B cell (primary cell): ENCODE measurements around the gene UBE2R2. TPM values are rescaled to one million over a fixed set of nuclear protein-coding genes. Genes with fewer than 3 reads are reported as not detected.

Source experiments
- ATAC-seq: fragments of 200-7000 bp; cut with Tn5 transposase; one replicate; pipeline ENCODE4 v1.10.0; 2021; ENCODE audit warnings: low read depth, mild to moderate bottlenecking, moderate number of reproducible peaks, moderate library complexity
- CTCF ChIA-PET: fragments of 350-600 bp; sonication (Branson Sonifier 250); formaldehyde crosslinking; loops from one replicate; lab custom pipeline; 2021; ENCODE audit warnings: antibody characterized with exemption, inconsistent platforms; lab: Charles Lee
- POLR2A ChIA-PET: fragments of 350-600 bp; sonication (Branson Sonifier 250); formaldehyde crosslinking; loops from one replicate; lab custom pipeline; 2021; ENCODE audit warnings: antibody characterized with exemption; lab: Charles Lee
- DNase-seq: peaks from one replicate; pipeline ENCODE4 v3.0.0; 2013
- H2AFZ ChIP-seq: 2 replicates; pipeline ENCODE4 v1.6.1; 2012; ENCODE audit warnings: mild to moderate bottlenecking, low read depth, low read length; ENCODE audit not compliant: insufficient read depth, poor library complexity, severe bottlenecking
- H3K27ac ChIP-seq, 2 donors: 1 replicate in 1 of 2; 2 replicates in 1 of 2; pipeline ENCODE4 v1.5.1; 2012 to 2013; ENCODE audit warnings: low read length in 2 of 2, mild to moderate bottlenecking in 2 of 2, moderate library complexity in 1 of 2
- H3K27me3 ChIP-seq, 4 experiments: fragments of 200-600 bp in 1 of 4; sonication (generic) in 1 of 4; replicated peaks in 1 of 4; 1 replicate in 2 of 4; 2 replicates in 2 of 4; pipeline versions ENCODE4 v1.6.1 to v1.7.0; 2013 to 2016; ENCODE audit warnings: low read length in 3 of 4, mild to moderate bottlenecking in 2 of 4, mixed read lengths in 1 of 4, moderate library complexity in 1 of 4; ENCODE audit not compliant: insufficient read depth in 4 of 4, control insufficient read depth in 3 of 4; ENCODE audit errors: control extremely low read depth in 1 of 4
- H3K36me3 ChIP-seq, 2 experiments: replicated peaks in 1 of 2; 1 replicate in 1 of 2; 2 replicates in 1 of 2; pipeline versions ENCODE4 v1.6.1 to v1.7.1; 2013; ENCODE audit warnings: low read length in 1 of 2; ENCODE audit not compliant: insufficient read depth in 2 of 2, control insufficient read depth in 1 of 2; ENCODE audit errors: control extremely low read depth in 1 of 2, extremely low read depth in 1 of 2
- H3K4me1 ChIP-seq, 2 donors: fragments of 200-600 bp in 1 of 2; sonication (generic) in 1 of 2; 1 replicate in 1 of 2; 2 replicates in 1 of 2; pipeline versions ENCODE4 v1.5.1 to v1.6.1; 2013 to 2017; ENCODE audit warnings: low read length in 2 of 2; ENCODE audit not compliant: control insufficient read depth in 2 of 2, insufficient read depth in 2 of 2
- H3K4me2 ChIP-seq: replicated peaks from 2 replicates; pipeline ENCODE3; 2012; ENCODE audit warnings: mild to moderate bottlenecking, low read depth, low read length; ENCODE audit not compliant: poor library complexity, severe bottlenecking
- H3K4me3 ChIP-seq, 5 experiments: fragments of 200-600 bp in 1 of 5; sonication (generic) in 1 of 5; 1 replicate in 3 of 5; 2 replicates in 2 of 5; pipeline versions ENCODE4 v1.5.1 to v1.7.0; 2011 to 2016; ENCODE audit warnings: low read length in 4 of 5, mild to moderate bottlenecking in 4 of 5, low read depth in 2 of 5, control low read depth in 1 of 5, moderate library complexity in 1 of 5; ENCODE audit not compliant: insufficient read depth in 1 of 5; ENCODE audit errors: control extremely low read depth in 1 of 5, extremely low read depth in 1 of 5
- H3K79me2 ChIP-seq: fragments of 200-600 bp; sonication (generic); one replicate; pipeline ENCODE4 v1.6.0; 2016; ENCODE audit warnings: low read length; ENCODE audit not compliant: control insufficient read depth, insufficient read depth
- H3K9ac ChIP-seq: fragments of 200-600 bp; sonication (generic); 2 replicates; pipeline ENCODE4 v1.6.1; 2017; ENCODE audit warnings: mild to moderate bottlenecking, low read length, moderate library complexity
- H3K9me3 ChIP-seq, 3 donors: one replicate each; pipeline versions ENCODE4 v1.6.1 to v1.7.1; 2013; ENCODE audit warnings: low read length in 2 of 3; ENCODE audit not compliant: control insufficient read depth in 2 of 3, insufficient read depth in 1 of 3; ENCODE audit errors: control extremely low read depth in 1 of 3
- H4K20me1 ChIP-seq: 2 replicates; pipeline ENCODE4 v1.6.0; 2012; ENCODE audit warnings: mild to moderate bottlenecking, low read length; ENCODE audit not compliant: insufficient read depth, control insufficient read depth, poor library complexity, severe bottlenecking
- H3K27ac Mint-ChIP-seq: one replicate; pipeline ENCODE4 v1.8.0; 2021; ENCODE audit warnings: mixed read lengths
- H3K27me3 Mint-ChIP-seq: one replicate; pipeline ENCODE4 v1.8.0; 2021; ENCODE audit warnings: mixed read lengths
- H3K4me1 Mint-ChIP-seq: one replicate; pipeline ENCODE4 v1.8.0; 2021; ENCODE audit warnings: mixed read lengths
- H3K4me3 Mint-ChIP-seq: one replicate; pipeline ENCODE4 v1.8.0; 2021; ENCODE audit warnings: mixed read lengths
- H3K9me3 Mint-ChIP-seq: one replicate; pipeline ENCODE4 v1.8.0; 2022; ENCODE audit warnings: mixed read lengths; ENCODE audit not compliant: insufficient read depth
- EZH2 ChIP-seq: IDR thresholded peaks from 2 replicates; pipeline ENCODE4 v1.6.1; 2012; ENCODE audit warnings: borderline replicate concordance, low read depth, mild to moderate bottlenecking, moderate library complexity, low read length; ENCODE audit not compliant: insufficient read depth, poor library complexity, severe bottlenecking
- WGBS: methylation state at CpG from one replicate; pipeline ENCODE4 v1.1.5; 2013; ENCODE audit warnings: missing lambda C conversion rate; ENCODE audit not compliant: insufficient coverage; 5-methylcytosine and 5-hydroxymethylcytosine counted together
- intact Hi-C: fragments of 100-400 bp; cut with micrococcal nuclease; formaldehyde crosslinking; loops from one replicate; pipeline ENCODE4 v1.10.0; 2022
- polyA plus RNA-seq: library from polyadenylated mRNA; depleted of rRNA; stranded (reverse); fragments of >200 nt; gene quantifications from 2 replicates; pipeline ENCODE4 v1.2.3, GENCODE V29; 2012
- total RNA-seq, 2 donors: library from RNA; stranded (reverse); fragments of 120-200 nt in 1 of 2; gene quantifications; 1 replicate in 1 of 2; 2 replicates in 1 of 2; pipeline versions ENCODE4 v1.2.3 to v1.2.4, GENCODE V29; 2013 to 2022
- TF ChIP-seq, protein P1 (sequence below): fragments of 200-600 bp; IDR thresholded peaks from one replicate; pipeline ENCODE4 v1.8.0; 2022; ENCODE audit warnings: antibody characterized with exemption, mild to moderate bottlenecking

The UBE2R2 gene
- total and polyA plus RNA-seq, 2 donors (not counting 1 experiment from before 2014, with no cell fraction given): 18.9 to 48.8 TPM

DNA sequence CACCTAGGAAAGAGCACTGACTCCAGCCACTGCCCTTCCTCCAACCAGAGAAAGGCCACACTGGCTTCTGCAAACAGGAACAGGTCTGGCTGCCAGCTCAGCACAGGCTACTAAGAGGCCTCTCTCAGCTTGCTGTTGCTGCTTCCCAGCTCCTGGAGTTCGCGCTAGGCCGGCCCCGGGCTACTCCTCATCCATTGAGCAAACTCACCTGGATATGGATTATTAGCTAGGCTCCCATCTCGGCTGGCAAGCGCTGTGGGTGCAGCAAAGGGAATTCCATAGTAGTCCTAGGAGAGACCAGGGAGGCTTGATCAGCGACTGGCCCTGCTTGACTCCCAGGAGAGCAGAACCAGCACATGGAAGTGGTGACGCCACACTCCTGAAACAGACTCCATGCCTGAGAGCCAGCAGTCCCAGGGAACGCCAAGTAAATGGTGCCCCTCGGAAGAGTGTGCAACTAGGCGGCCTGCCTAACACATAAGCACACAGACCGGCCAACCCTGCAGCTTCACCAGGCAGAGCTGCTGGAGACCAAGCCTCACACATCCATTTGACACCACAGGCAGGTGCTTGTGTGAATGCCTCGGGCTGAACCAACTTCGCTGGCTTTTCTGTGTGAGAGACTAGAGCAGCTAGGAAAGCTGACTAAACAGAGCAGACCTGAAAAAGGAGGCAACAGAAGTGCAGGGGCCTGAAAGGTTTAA lies 107.2 kb downstream of the UBE2R2 start:
- Histone ChIP-seq H2AFZ (no peak overlapping the region), H3K9ac (no peak overlapping the region), H3K4me3 (no peak overlapping the region), H4K20me1 (no peaks in the 10 kb centered on the region), H3K79me2 (no peaks in the 10 kb centered on the region), H3K4me2 (no peak overlapping the region), H3K27me3 (no peaks in the 10 kb centered on the region), H3K4me1 (no peaks in the 10 kb centered on the region), H3K9me3 (no peaks in the 10 kb centered on the region), H3K27ac (no peak overlapping the region), H3K36me3 (peaks cover 0 to 70% of the 10 kb centered on the region in 2 experiments)
- no peaks in the 10 kb centered on the region for H3K4me1 Mint-ChIP-seq
- ATAC-seq: no peak
- TF ChIP-seq EZH2: no peak
- TF ChIP-seq, protein P1, sequence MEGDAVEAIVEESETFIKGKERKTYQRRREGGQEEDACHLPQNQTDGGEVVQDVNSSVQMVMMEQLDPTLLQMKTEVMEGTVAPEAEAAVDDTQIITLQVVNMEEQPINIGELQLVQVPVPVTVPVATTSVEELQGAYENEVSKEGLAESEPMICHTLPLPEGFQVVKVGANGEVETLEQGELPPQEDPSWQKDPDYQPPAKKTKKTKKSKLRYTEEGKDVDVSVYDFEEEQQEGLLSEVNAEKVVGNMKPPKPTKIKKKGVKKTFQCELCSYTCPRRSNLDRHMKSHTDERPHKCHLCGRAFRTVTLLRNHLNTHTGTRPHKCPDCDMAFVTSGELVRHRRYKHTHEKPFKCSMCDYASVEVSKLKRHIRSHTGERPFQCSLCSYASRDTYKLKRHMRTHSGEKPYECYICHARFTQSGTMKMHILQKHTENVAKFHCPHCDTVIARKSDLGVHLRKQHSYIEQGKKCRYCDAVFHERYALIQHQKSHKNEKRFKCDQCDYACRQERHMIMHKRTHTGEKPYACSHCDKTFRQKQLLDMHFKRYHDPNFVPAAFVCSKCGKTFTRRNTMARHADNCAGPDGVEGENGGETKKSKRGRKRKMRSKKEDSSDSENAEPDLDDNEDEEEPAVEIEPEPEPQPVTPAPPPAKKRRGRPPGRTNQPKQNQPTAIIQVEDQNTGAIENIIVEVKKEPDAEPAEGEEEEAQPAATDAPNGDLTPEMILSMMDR: no peak
- POLR2A ChIA-PET: no interaction called here
- H3K4me3 Mint-ChIP-seq: no peak overlapping the region
- CTCF ChIA-PET: interaction anchor here (0.5 to 2.4 kb wide), 7 partner anchors 9 to 455 kb away, joined by 3 to 14 read pairs (median 4); no protein-coding TSS in a partner anchor
- intact Hi-C loops: loop anchor here (5.0 to 10.0 kb wide), 2 partner anchors 107 to 451 kb away; partner anchors contain the start of genes MYORG and UBE2R2
- 94% methylated on average over 14 of the region's 14 CpGs for WGBS
- H3K9me3 Mint-ChIP-seq: no peaks in the 10 kb centered on the region
- DNase-seq: no peak
- no peaks in the 10 kb centered on the region for H3K27me3 Mint-ChIP-seq
- H3K27ac Mint-ChIP-seq: peak overlapping the region; percentile 2
